Measurements from ENCODE around the gene TCEAL2. TPM values are rescaled to one million over a fixed set of nuclear protein-coding genes. Genes with fewer than 3 reads are reported as not detected.
"Not testable (repeated sequence)": the region's sequence is repeated elsewhere in the genome, so short reads cannot be mapped to it uniquely, and the experiment has no call there.

The TCEAL2 gene
- 0.71 TPM for polyA plus RNA-seq (2013, experiment 1 of 2; ENCODE audit: insufficient read length)
- polyA plus RNA-seq (2013, experiment 2 of 2; ENCODE audit: insufficient read length): 0.63 TPM

GRCh38 chrX:102125436-102125835 lies at the start of gene TCEAL2:
TSS of gene TCEAL2 (plus strand) at chrX:102125679. CDS start at chrX:102126831, 1,152 bp downstream.
- not testable (repeated sequence) for DNase-seq

GRCh38 chrX:102077426-102077825 lies 48.1 kb upstream of the TCEAL2 start:
- no peak for DNase-seq

- peak; percentile 3 for DNase-seq
Measured at GRCh38 chrX:102085706-102086105, 39.8 kb upstream of the TCEAL2 start.

GRCh38 chrX:102113367-102113766 lies 12.1 kb upstream of the TCEAL2 start:
- DNase-seq: no peak

- no peak for DNase-seq
Measured at GRCh38 chrX:102115748-102116147, 9.7 kb upstream of the TCEAL2 start.

- DNase-seq: not testable (repeated sequence)
Measured at GRCh38 chrX:102125014-102125413, 465 bp upstream of the TCEAL2 start.

GRCh38 chrX:102126080-102126818 lies 770 bp downstream of the TCEAL2 start:
- DNase-seq: not testable (repeated sequence)

GRCh38 chrX:102126863-102127262 lies 1.4 kb downstream of the TCEAL2 start:
- DNase-seq: no peak

- no peak for DNase-seq
Measured at GRCh38 chrX:102129473-102129872, 4.0 kb downstream of the TCEAL2 start.

GRCh38 chrX:102138064-102138463 lies 12.6 kb downstream of the TCEAL2 start:
- DNase-seq: no peak

GRCh38 chrX:102140876-102141275 lies 15.4 kb downstream of the TCEAL2 start:
- not testable (repeated sequence) for DNase-seq

- DNase-seq: not testable (repeated sequence)
Measured at GRCh38 chrX:102141631-102142030, 16.2 kb downstream of the TCEAL2 start.

- not testable (repeated sequence) for DNase-seq
Measured at GRCh38 chrX:102142274-102142673, 16.8 kb downstream of the TCEAL2 start, which contains the start of gene TCEAL6. TSS of gene TCEAL6 (minus strand) at chrX:102142481.

GRCh38 chrX:102154218-102154860 lies 28.9 kb downstream of the TCEAL2 start:
- DNase-seq: no peak

- DNase-seq: no peak
Measured at GRCh38 chrX:102154900-102155805, 29.7 kb downstream of the TCEAL2 start.

GRCh38 chrX:102155806-102156179 lies 30.3 kb downstream of the TCEAL2 start, which contains the start of gene BEX5:
TSS of gene BEX5 (minus strand) at chrX:102155977. CDS start at chrX:102154265, 1,712 bp downstream.
- peak; percentile 45 for DNase-seq
